Left lung (tissue), 10 donors: Measurements from ENCODE around the gene ADGRL2. TPM values are rescaled to one million over a fixed set of nuclear protein-coding genes. Genes with fewer than 3 reads are reported as not detected.

Experiments
- ATAC-seq: fragments of 200-7000 bp; cut with Tn5 transposase; one replicate; pipeline ENCODE4 v1.9.1; 2020; ENCODE audit warnings: moderate library complexity
- DNase-seq, 4 donors: peaks; one replicate each; pipeline ENCODE4 v3.0.0-alpha.2; 2013 to 2020
- H3K27ac ChIP-seq, 2 donors: fragments of 200-600 bp; sonication (generic) in 1 of 2; one replicate each; pipeline versions ENCODE4 v1.5.0 to v1.8.0; 2020 to 2021
- H3K27me3 ChIP-seq, 2 donors: fragments of 200-600 bp; sonication (generic) in 1 of 2; one replicate each; pipeline versions ENCODE4 v1.5.0 to v1.8.0; 2020 to 2021
- H3K36me3 ChIP-seq, 2 donors: fragments of 200-600 bp; sonication (generic) in 1 of 2; one replicate each; pipeline versions ENCODE4 v1.5.0 to v1.8.0; 2020 to 2021
- H3K4me1 ChIP-seq, 2 donors: fragments of 200-600 bp; one replicate each; pipeline ENCODE4 v1.8.0; 2021
- H3K4me3 ChIP-seq, 2 donors: fragments of 200-600 bp; sonication (generic) in 1 of 2; one replicate each; pipeline versions ENCODE4 v1.5.0 to v1.8.0; 2020 to 2021; ENCODE audit warnings: mild to moderate bottlenecking in 1 of 2
- H3K9me3 ChIP-seq, 2 donors: fragments of 200-600 bp; sonication (generic) in 1 of 2; one replicate each; pipeline versions ENCODE4 v1.5.0 to v1.8.0; 2020 to 2021
- CTCF ChIP-seq, 2 donors: fragments of 200-600 bp; sonication (generic) in 1 of 2; IDR thresholded peaks; one replicate each; pipeline versions ENCODE4 v1.5.0 to v1.8.0; 2021; ENCODE audit warnings: antibody characterized with exemption in 2 of 2
- intact Hi-C, 2 donors: fragments of 100-400 bp; cut with DNase I; formaldehyde crosslinking; loops; one replicate each; pipeline versions ENCODE4 v1.11.2 to v1.14.2; 2022
- polyA plus RNA-seq, 6 donors: library from polyadenylated mRNA; unstranded; fragments of 120-200 nt; gene quantifications; one replicate each; pipeline ENCODE4 v1.2.1, GENCODE V29; 2013; ENCODE audit not compliant: insufficient read length in 6 of 6
- total RNA-seq, 2 donors: library from RNA; stranded (reverse); fragmentation: NEBNext Ultra II Directional; extraction: Animal tissue kit (Norgen Biotek cat#: 25700); gene quantifications; one replicate each; pipeline ENCODE4 v1.2.1, GENCODE V29; 2021
- donor health status: DM: no; HTN: yes; CAD: no.
- donor health status: DM: no; HTN: no; CAD: no.

Gene ADGRL2
- total and polyA plus RNA-seq, 8 donors: 78.8 to 295 (median 250) TPM

GRCh38 chr1:81936853-81937252, 136.1 kb downstream of the ADGRL2 start:
- TF ChIP-seq CTCF (IDR thresholded peaks at IDR 0.05): no peak
- intact Hi-C loops: no loop called here
- ATAC-seq: no peak

GRCh38 chr1:81937791-81938450, 137.2 kb downstream of the ADGRL2 start:
- H3K4me1 ChIP-seq: no peaks in the 10 kb centered on the region
- DNase-seq: no peak
- no peak overlapping the region for H3K4me3 ChIP-seq
- H3K27ac ChIP-seq: no peak overlapping the region
- no peaks in the 10 kb centered on the region for H3K9me3 ChIP-seq
- ATAC-seq: no peak
- intact Hi-C loops: no loop called here
- TF ChIP-seq CTCF (IDR thresholded peaks at IDR 0.05): no peak
- no peaks in the 10 kb centered on the region for H3K36me3 ChIP-seq
- H3K27me3 ChIP-seq: no peaks in the 10 kb centered on the region

More at GRCh38 chr1:81936853-81937252, 136.1 kb downstream of the ADGRL2 start:
- Histone ChIP-seq H3K27me3 (no peaks in the 10 kb centered on the region), H3K9me3 (no peaks in the 10 kb centered on the region), H3K27ac (no peak overlapping the region), H3K4me3 (no peak overlapping the region), H3K36me3 (no peaks in the 10 kb centered on the region), H3K4me1 (no peaks in the 10 kb centered on the region)
- no peak for DNase-seq

- ATAC-seq (no peak), DNase-seq (no peak)
- Histone ChIP-seq H3K4me3 (no peak overlapping the region), H3K9me3 (no peaks in the 10 kb centered on the region), H3K36me3 (no peaks in the 10 kb centered on the region), H3K4me1 (no peaks in the 10 kb centered on the region), H3K27ac (no peak overlapping the region), H3K27me3 (no peaks in the 10 kb centered on the region)
- no peak for TF ChIP-seq CTCF (IDR thresholded peaks at IDR 0.05)
- intact Hi-C loops: no loop called here
Measured at GRCh38 chr1:81948495-81948894, 147.8 kb downstream of the ADGRL2 start.

GRCh38 chr1:81949421-81949820, 148.7 kb downstream of the ADGRL2 start:
- H3K27me3 ChIP-seq: no peaks in the 10 kb centered on the region
- no peak for ATAC-seq
- no peaks in the 10 kb centered on the region for H3K9me3 ChIP-seq
- TF ChIP-seq CTCF (IDR thresholded peaks at IDR 0.05): no peak
- no peaks in the 10 kb centered on the region for H3K4me1 ChIP-seq
- intact Hi-C loops: no loop called here
- no peak overlapping the region for H3K4me3 ChIP-seq
- DNase-seq: no peak
- no peaks in the 10 kb centered on the region for H3K36me3 ChIP-seq
- H3K27ac ChIP-seq: no peak overlapping the region

GRCh38 chr1:81950037-81950436, 149.3 kb downstream of the ADGRL2 start:
- DNase-seq (no peak), ATAC-seq (no peak)
- no peaks in the 10 kb centered on the region for H3K9me3 ChIP-seq
- no peaks in the 10 kb centered on the region for H3K4me1 ChIP-seq
- no peaks in the 10 kb centered on the region for H3K36me3 ChIP-seq
- TF ChIP-seq CTCF (IDR thresholded peaks at IDR 0.05): no peak
- intact Hi-C loops: no loop called here
- H3K27me3 ChIP-seq: no peaks in the 10 kb centered on the region
- H3K27ac ChIP-seq: no peak overlapping the region
- no peak overlapping the region for H3K4me3 ChIP-seq
